ENCODE data around the gene FBXO17.

GRCh38 chr19:38949580-38950367 lies 25.8 kb downstream of the FBXO17 start:
- TF ChIP-seq, protein P1, sequence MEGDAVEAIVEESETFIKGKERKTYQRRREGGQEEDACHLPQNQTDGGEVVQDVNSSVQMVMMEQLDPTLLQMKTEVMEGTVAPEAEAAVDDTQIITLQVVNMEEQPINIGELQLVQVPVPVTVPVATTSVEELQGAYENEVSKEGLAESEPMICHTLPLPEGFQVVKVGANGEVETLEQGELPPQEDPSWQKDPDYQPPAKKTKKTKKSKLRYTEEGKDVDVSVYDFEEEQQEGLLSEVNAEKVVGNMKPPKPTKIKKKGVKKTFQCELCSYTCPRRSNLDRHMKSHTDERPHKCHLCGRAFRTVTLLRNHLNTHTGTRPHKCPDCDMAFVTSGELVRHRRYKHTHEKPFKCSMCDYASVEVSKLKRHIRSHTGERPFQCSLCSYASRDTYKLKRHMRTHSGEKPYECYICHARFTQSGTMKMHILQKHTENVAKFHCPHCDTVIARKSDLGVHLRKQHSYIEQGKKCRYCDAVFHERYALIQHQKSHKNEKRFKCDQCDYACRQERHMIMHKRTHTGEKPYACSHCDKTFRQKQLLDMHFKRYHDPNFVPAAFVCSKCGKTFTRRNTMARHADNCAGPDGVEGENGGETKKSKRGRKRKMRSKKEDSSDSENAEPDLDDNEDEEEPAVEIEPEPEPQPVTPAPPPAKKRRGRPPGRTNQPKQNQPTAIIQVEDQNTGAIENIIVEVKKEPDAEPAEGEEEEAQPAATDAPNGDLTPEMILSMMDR (IDR thresholded peaks at IDR 0.05) = no peak
- TF ChIP-seq EZH2 (IDR thresholded peaks at IDR 0.05; ENCODE audit: borderline replicate concordance, insufficient read depth, low read depth, low read length, poor library complexity, severe bottlenecking) = no peak

Measured in B cell (primary cell).